ENCODE results near the gene HAUS7. TPM values are rescaled to one million over a fixed set of nuclear protein-coding genes. Genes with fewer than 3 reads are reported as not detected.

The HAUS7 gene
- total and polyA plus RNA-seq, 2 of the 8 experiments (the other 6 are each of a cell fraction or from before 2014, with no cell fraction given), result 45.4 to 54.0 TPM

DNA sequence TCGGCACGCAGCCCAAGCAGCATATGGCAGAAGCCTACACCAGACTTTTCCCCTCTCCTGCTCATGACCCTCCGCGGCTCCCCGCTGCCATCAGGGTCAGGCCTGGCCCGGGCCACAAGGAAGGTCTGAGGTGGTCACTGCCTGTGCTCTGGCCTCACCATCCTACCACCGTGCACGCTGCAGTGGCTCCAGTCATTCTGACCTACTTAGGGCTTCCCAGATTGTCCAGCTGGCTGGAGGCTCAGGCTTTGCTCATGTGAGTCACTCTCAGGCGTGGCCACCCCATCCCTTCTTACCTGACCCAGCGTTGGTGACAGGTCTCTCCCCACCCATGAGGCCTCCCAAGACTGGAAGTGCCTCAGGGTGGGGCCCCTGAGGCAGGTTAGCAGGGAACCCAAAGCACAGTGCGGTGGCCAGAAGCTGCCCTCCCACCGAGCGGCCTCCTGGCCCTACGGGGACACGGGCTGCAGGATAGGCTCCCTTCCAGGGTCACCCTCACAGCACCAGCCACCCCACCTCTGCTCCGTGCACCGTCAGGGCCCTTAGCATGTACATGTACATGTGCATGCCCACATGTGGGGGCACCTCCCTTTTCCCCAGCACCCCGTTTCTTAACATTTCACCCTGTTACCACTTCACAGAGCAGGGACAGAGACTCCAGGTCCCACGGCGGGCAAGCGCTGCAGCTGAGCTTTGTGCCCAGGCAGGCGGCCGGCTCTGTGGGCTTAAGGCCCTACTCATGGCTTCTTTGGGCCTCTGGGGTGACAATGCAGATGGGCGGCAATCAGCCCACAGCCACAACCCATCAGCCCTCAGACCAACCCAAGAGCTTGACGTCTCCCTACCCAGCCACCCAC is 26.7 kb downstream of the HAUS7 start:
- Histone ChIP-seq H3K56ac (replicated peaks; ENCODE audit: insufficient read length, low read depth, low read length) (no peak overlapping the region), H3K4me1 (replicated peaks in 1 of 4; ENCODE audit: control insufficient read depth in 3 of 4, insufficient read depth in 4 of 4, low read length in 3 of 4) (no peaks in the 10 kb centered on the region), H2BK120ac (replicated peaks; ENCODE audit: low read depth, low read length) (no peak overlapping the region), H3K27ac (ENCODE audit: low read depth, low read length) (no peak overlapping the region), H3K9ac (replicated peaks in 1 of 4; ENCODE audit: extremely low read depth in 1 of 4, low read depth in 3 of 4, low read length in 3 of 4) (no peak overlapping the region), H3K36me3 (ENCODE audit: control insufficient read depth in 2 of 4, insufficient read depth in 4 of 4, low read length in 3 of 4) (no peaks in the 10 kb centered on the region; a peak in 1 of 8 replicates), H3K79me1 (ENCODE audit: low read depth, low read length) (no peaks in the 10 kb centered on the region), H3K4me2 (ENCODE audit: insufficient read depth in 1 of 2, low read depth in 2 of 2, low read length in 2 of 2) (no peak overlapping the region), H2BK12ac (ENCODE audit: low read depth, low read length) (no peak overlapping the region), H3K23me2 (ENCODE audit: low read depth, low read length) (no peaks in the 10 kb centered on the region), H3K4ac (replicated peaks; ENCODE audit: insufficient read length, low read depth, low read length) (no peak overlapping the region), H2BK5ac (ENCODE audit: low read depth, low read length) (no peak overlapping the region), H3K27me3 (replicated peaks in 1 of 4; ENCODE audit: control insufficient read depth in 3 of 4, extremely low read depth in 1 of 4, insufficient read depth in 3 of 4, low read length in 3 of 4) (no peaks in the 10 kb centered on the region), H2BK15ac (ENCODE audit: low read length) (no peak overlapping the region), H3K4me3 (ENCODE audit: extremely low read depth in 1 of 4, insufficient read depth in 2 of 4, low read depth in 3 of 4, low read length in 4 of 4) (no peak overlapping the region), H4K20me1 (replicated peaks in 1 of 2; ENCODE audit: control insufficient read depth in 1 of 2, insufficient read depth in 2 of 2, low read length in 2 of 2) (no peaks in the 10 kb centered on the region), H2AFZ (ENCODE audit: low read length) (no peak overlapping the region), H3K79me2 (ENCODE audit: control insufficient read depth in 1 of 2, insufficient read depth in 2 of 2, low read length in 2 of 2) (no peaks in the 10 kb centered on the region), H3K9me3 (ENCODE audit: insufficient read depth in 2 of 2, low read depth in 1 of 2, low read length in 1 of 2) (no peaks in the 10 kb centered on the region), H3K14ac (ENCODE audit: insufficient read length) (no peak overlapping the region), H2AK5ac (ENCODE audit: low read depth, low read length) (no peak overlapping the region), H4K91ac (replicated peaks; ENCODE audit: insufficient read length, low read length) (no peak overlapping the region), H2BK20ac (ENCODE audit: low read length) (no peak overlapping the region), H4K8ac (ENCODE audit: extremely low read depth, insufficient read depth, low read length) (no peak overlapping the region), H3K23ac (ENCODE audit: insufficient read length) (no peak overlapping the region), H3K18ac (ENCODE audit: extremely low read depth, low read length) (no peak overlapping the region), H4K5ac (ENCODE audit: insufficient read length, low read depth, low read length) (no peak overlapping the region)
- CTCF ChIA-PET (ENCODE audit: partially characterized antibody), result interaction anchor here (0.9 to 1.5 kb wide), 2 partner anchors 17 to 77 kb away, joined by 3 read pairs; no protein-coding TSS in a partner anchor
- DNase-seq (ENCODE audit: low read depth in 1 of 2, low spot score in 2 of 2) (no peak), FAIRE-seq (no peak)
- WGBS, 2 experiments (ENCODE audit: extremely low coverage in 1 of 2, insufficient coverage in 1 of 2, insufficient read length in 1 of 2, insufficient replicate concordance in 2 of 2, low coverage in 1 of 2, low lambda C conversion rate in 2 of 2, missing lambda C conversion rate in 1 of 2), result 81% methylated on average over 13 of the region's 25 CpGs; no CpG with 5 or more reads in 1 of the 2 experiments
- POLR2A ChIA-PET (ENCODE audit: partially characterized antibody), result interaction anchor here (1.1 to 1.4 kb wide), 2 partner anchors 9 to 26 kb away, joined by 3 to 6 read pairs; no protein-coding TSS in a partner anchor
- TF ChIP-seq RNF2 (IDR thresholded peaks at IDR 0.05; ENCODE audit: borderline replicate concordance, low read depth, low read length, missing control alignments, poor library complexity, severe bottlenecking) (no peak), FOSL1 (IDR thresholded peaks at IDR 0.05; ENCODE audit: insufficient read depth, low read depth, low read length) (no peak), ASH2L (IDR thresholded peaks at IDR 0.05; ENCODE audit: low read length) (no peak), SIX5 (IDR thresholded peaks at IDR 0.05; ENCODE audit: low read depth, low read length) (no peak), CTCF (IDR thresholded peaks at IDR 0.05; ENCODE audit: control extremely low read depth in 1 of 3, insufficient read depth in 1 of 3, low read depth in 1 of 3, low read length in 3 of 3) (no peak), BCL11A (IDR thresholded peaks at IDR 0.05; ENCODE audit: low read depth in 2 of 2, low read length in 2 of 2) (no peak)
- TF ChIP-seq, protein P1, sequence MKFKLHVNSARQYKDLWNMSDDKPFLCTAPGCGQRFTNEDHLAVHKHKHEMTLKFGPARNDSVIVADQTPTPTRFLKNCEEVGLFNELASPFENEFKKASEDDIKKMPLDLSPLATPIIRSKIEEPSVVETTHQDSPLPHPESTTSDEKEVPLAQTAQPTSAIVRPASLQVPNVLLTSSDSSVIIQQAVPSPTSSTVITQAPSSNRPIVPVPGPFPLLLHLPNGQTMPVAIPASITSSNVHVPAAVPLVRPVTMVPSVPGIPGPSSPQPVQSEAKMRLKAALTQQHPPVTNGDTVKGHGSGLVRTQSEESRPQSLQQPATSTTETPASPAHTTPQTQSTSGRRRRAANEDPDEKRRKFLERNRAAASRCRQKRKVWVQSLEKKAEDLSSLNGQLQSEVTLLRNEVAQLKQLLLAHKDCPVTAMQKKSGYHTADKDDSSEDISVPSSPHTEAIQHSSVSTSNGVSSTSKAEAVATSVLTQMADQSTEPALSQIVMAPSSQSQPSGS (IDR thresholded peaks at IDR 0.05; ENCODE audit: low read length), result no peak
